GM19023 (cell line): ENCODE measurements around the gene SAMD8.
"Not testable (repeated sequence)": the region's sequence is repeated elsewhere in the genome, so short reads cannot be mapped to it uniquely, and the experiment has no call there.

Source experiments
- ATAC-seq: cut with Tn5 transposase; IDR thresholded peaks from one replicate; pipeline ENCODE4 v1.9.1; 2021; ENCODE audit warnings: mild to moderate bottlenecking, moderate library complexity; ENCODE audit not compliant: unreplicated experiment

The SAMD8 gene

DNA sequence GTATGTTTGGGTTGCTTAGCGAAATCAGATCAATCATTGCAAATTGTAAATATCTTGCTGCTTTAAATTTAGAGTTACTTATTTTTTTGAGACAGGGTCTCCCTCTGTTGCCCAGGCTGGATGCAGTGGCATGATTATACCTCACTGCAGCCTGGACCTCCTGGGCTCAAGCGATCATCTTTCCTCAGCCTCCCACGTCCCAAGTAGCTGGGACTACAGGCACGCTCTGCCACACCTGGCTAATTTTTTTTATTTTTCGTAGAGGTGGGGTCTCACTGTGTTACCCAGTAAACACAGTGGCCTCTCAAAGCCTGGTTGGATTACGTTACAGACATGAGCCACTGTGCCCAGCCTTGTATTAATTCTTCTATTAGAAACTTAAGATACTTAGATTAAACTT lies 100.9 kb downstream of the SAMD8 start:
- no peak for ATAC-seq

DNA sequence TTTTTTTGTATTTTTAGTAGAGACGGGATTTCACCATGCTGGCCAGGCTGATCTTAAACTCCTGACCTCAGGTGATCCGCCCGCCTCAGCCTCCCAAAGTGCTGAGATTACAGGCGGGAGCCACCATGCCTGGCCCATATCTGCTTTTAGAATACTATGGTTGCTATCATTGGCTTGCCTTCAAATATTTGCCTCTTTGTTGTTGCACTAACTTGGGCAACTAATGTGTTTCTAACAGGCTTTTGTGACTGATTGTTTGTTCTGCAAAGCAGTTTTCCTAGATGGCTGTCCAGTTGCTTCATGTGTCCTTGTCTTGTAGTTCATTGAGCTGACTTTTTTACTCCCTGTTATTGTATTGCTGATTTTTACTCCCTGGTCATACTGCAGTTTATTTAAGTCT lies 108.8 kb downstream of the SAMD8 start:
- no peak for ATAC-seq

DNA sequence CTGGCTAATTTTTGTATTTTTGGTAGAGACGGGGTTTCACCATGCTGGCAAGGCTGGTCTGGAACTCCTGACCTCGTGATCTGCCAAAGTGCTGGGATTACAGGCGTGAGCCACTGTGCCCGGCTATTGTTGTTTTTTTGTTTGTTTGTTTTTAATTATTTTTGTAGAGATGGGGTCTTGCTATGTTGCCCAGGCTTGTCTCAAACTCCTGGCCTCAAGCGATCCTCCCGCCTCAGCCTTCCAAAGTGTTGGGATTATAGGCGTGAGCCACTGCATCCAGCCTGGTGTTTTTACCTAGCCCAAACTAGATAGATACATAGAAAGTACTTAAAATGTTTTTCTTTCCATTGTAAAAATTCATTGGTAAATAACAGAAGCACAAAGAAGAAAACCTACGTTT lies 110.0 kb downstream of the SAMD8 start:
- not testable (repeated sequence) for ATAC-seq

GRCh38 chr10:75223507-75223906 lies 112.1 kb downstream of the SAMD8 start:
- ATAC-seq = no peak

GRCh38 chr10:75226095-75226494 lies 114.6 kb downstream of the SAMD8 start:
- no peak for ATAC-seq

DNA sequence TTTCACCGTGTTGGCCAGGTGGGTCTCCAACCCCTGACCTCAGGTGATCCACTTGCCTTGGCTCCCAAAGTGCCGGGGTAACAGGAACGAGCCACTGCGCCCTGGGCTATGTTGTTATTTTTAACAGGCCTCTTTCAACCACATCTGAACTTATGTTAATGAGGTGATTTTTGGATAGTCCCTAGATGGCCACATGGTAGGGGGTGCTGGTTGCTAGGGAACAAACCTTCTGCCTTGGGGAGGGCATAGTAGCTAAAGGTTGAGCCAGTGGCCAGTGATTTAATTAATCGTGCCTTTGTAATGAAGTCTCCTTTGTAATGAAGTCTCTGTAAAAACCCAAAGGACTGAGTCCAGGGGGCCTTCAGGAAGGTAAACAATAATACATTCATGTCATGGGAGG lies 115.2 kb downstream of the SAMD8 start:
- ATAC-seq = no peak

GRCh38 chr10:75228278-75228677 lies 116.8 kb downstream of the SAMD8 start:
- ATAC-seq = no peak

DNA sequence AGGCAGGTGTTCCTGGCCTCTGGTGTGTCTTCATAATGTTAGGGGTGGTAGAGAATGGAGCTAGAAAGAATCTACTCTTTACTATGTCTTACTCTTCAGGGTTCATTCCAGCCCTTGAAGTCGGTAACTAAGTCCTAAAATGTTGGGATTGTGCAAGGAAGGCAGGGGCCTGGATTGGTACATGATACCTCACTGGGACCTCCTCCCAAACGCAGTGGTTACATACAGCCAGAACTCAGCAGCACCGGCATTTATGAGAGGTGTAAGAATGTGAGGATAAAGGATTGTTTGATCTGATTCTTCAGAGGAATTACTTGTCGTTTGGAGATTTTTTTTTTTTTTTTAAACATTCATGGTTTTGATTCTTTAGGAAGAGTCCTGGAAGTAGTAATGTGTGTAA lies 117.4 kb downstream of the SAMD8 start:
- no peak for ATAC-seq

DNA sequence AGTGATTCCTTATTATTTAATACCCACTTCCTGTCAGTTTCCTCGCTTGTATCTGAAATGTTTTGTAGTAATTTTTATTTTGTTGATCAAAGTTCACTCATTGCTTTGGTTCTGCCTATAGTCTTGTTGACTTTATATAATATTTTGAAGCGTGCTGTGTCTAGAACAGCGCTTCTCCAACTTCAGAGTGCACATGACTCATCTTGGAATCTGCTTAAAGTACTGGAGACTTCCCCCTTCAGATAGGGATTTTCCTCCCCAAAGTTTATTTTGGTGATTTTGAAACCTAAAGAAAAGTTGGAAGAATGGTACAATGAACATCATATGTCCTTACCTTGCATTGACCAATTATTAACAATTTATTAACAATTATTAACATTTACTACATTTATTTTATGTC lies 118.5 kb downstream of the SAMD8 start:
- ATAC-seq = no peak

DNA sequence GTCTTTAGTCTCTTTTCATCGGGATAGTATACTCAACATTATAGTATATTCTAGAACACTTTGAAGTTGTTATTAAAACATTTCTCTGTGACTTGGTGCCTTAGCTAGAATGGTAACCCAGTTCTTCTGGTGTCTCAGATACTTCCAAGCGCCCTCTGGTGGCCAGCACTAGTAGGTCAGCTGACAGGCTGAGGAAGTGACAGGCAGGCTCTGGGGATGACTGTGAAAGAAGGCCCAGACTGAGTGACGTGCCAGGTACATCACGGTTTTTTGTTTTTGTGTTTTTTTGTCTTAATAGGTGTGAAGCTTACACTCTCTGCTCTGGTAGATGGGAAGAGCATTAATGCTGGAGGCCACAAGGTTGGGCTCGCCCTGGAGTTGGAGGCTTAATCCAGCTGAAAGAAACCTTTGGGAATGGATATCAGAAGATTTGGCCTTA lies 119.2 kb downstream of the SAMD8 start:
- ATAC-seq = peak; percentile 30
